ENCODE measurements around the gene HOXA13. TPM values are rescaled to one million over a fixed set of nuclear protein-coding genes. Genes with fewer than 3 reads are reported as not detected.

HOXA13 gene
- total and polyA plus RNA-seq, 4 donors, result 0.02 TPM; not detected in 3

DNA sequence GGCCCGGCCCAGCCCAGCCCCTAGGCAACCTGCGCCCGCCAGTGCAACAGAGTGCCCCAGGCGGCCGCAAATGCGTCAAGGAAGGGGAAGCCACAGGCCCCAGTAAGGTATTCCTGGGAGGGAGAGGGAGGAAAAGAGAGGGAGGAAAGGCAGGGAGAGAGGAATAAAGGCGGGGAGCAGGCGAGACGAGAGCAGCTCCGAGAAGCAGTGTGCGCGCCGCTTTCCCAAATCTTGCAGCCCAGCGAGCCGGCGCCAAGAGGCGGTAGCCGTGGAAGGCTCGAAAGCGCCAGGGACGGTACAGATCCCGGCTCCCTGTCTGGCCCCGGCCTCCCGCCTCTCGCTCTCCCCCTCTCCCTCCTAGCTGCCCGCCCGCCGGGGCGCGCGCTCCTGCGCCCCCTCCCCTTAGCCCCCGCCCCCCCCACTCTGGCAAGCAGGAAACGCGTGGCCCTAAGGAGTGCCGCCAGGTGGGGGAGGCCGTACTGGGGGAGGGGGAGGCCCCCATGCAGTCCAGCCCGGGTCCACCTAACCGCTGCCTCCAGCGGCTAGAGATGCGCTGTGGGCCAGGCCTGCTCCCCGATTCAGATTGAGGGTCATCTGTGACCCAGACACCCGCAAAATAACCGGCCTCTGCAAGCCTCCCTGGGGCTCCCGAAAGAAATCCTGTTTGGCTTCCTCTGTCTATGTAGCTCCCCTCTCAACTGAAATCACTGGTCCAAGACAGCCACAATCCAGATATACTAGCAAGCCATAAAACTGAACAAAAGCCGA, 30.0 kb downstream of the HOXA13 start:
- Histone ChIP-seq H3K9me3 (ENCODE audit: control insufficient read depth in 4 of 4, low read length in 3 of 4) (peaks cover 0 to 9% (median under 1%) of the 10 kb centered on the region in 4 donors), H3K27ac (ENCODE audit: low read depth in 1 of 2, low read length in 2 of 2) (no peak overlapping the region), H3K4me3 (ENCODE audit: low read depth in 1 of 3, low read length in 3 of 3) (no peak overlapping the region), H3K9ac (ENCODE audit: low read depth in 1 of 2, low read length in 2 of 2) (no peak overlapping the region), H3K4me1 (ENCODE audit: control insufficient read depth in 4 of 4, insufficient read depth in 4 of 4, low read length in 3 of 4) (peaks cover 9 to 18% (median 15%) of the 10 kb centered on the region in 4 donors), H3K36me3 (ENCODE audit: control insufficient read depth in 4 of 4, insufficient read depth in 3 of 4, low read depth in 1 of 4, low read length in 3 of 4) (no peaks in the 10 kb centered on the region), H3K27me3 (ENCODE audit: control insufficient read depth in 4 of 4, insufficient read depth in 4 of 4, low read length in 3 of 4) (peaks cover 15 to 58% (median 28%) of the 10 kb centered on the region in 4 donors)
- TF ChIP-seq HNF4A (conservative IDR thresholded peaks at IDR 0.05) (no peak), YY1 (IDR thresholded peaks at IDR 0.05) (no peak), GABPA (IDR thresholded peaks at IDR 0.05 in 1 of 2, conservative IDR thresholded peaks at IDR 0.05 in 1 of 2) (no peak), RXRA (IDR thresholded peaks at IDR 0.05) (no peak), FOXA2 (IDR thresholded peaks at IDR 0.05) (no peak), CTCF (IDR thresholded peaks at IDR 0.05; ENCODE audit: low read depth, low read length, missing input control) (no peak), RAD21 (IDR thresholded peaks at IDR 0.05) (no peak)
- DNase-seq (ENCODE audit: low spot score), result no peak
- WGBS, result 5% methylated on average over 46 of the region's 46 CpGs

DNA sequence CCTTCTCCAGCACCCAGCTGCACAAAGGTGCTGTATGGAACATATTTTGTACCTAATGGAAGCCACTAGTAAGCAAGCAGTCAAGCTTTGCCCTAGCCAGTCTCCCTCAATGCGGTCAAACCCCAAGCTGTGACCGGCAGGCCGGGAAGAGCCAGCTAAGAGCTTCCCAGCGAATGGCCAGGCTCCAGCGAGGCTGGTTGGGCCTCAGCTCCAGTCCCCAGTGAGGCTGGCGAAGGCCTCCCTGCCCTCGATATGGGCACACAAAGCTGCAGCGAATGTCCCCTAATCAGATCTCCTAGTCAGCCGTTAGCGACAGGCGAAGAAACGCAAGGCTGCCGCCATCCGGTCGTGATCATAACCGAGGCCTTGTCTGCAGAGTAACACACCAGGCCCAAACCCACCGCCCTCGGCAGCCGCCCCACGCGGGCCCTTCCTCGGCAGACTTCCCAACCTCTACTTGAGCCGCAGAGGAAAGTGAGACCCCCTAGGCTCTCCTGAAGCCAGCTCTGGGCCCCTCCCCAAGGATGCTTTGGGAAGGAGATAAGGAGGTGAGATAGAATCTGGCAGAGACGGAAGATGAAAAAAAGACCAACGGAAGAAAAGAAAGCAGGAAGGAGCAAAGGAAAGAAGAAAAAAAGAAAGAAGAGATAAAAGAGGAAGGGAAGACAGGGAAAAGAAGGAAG, 31.5 kb downstream of the HOXA13 start:
- Histone ChIP-seq H3K27ac (ENCODE audit: low read depth in 1 of 2, low read length in 2 of 2) (no peak overlapping the region), H3K27me3 (ENCODE audit: control insufficient read depth in 4 of 4, insufficient read depth in 4 of 4, low read length in 3 of 4) (peaks cover 7 to 61% (median 29%) of the 10 kb centered on the region in 4 donors), H3K9me3 (ENCODE audit: control insufficient read depth in 4 of 4, low read length in 3 of 4) (peaks cover 0 to 13% (median under 1%) of the 10 kb centered on the region in 4 donors), H3K4me3 (ENCODE audit: low read depth in 1 of 3, low read length in 3 of 3) (no peak overlapping the region), H3K9ac (ENCODE audit: low read depth in 1 of 2, low read length in 2 of 2) (no peak overlapping the region), H3K4me1 (ENCODE audit: control insufficient read depth in 4 of 4, insufficient read depth in 4 of 4, low read length in 3 of 4) (peaks cover 7 to 20% (median 10%) of the 10 kb centered on the region in 4 donors), H3K36me3 (ENCODE audit: control insufficient read depth in 4 of 4, insufficient read depth in 3 of 4, low read depth in 1 of 4, low read length in 3 of 4) (no peaks in the 10 kb centered on the region)
- 11% methylated on average over 25 of the region's 25 CpGs for WGBS
- TF ChIP-seq, protein P1, sequence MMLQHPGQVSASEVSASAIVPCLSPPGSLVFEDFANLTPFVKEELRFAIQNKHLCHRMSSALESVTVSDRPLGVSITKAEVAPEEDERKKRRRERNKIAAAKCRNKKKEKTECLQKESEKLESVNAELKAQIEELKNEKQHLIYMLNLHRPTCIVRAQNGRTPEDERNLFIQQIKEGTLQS (IDR thresholded peaks at IDR 0.05), result no peak
- no peak for TF ChIP-seq FOXA2 (IDR thresholded peaks at IDR 0.05)
- TF ChIP-seq HNF4G (IDR thresholded peaks at IDR 0.05), result no peak
- no peak for TF ChIP-seq CTCF (IDR thresholded peaks at IDR 0.05; ENCODE audit: low read depth, low read length, missing input control)
- TF ChIP-seq TAF1 (conservative IDR thresholded peaks at IDR 0.05), result no peak
- DNase-seq (ENCODE audit: low spot score), result no peak

- WGBS, result 20% methylated on average over 4 of the region's 4 CpGs
- H3K4me3 ChIP-seq (ENCODE audit: low read depth in 1 of 3, low read length in 3 of 3), result no peak overlapping the region
- peaks cover 0 to 13% (median under 1%) of the 10 kb centered on the region in 4 donors for H3K9me3 ChIP-seq (ENCODE audit: control insufficient read depth in 4 of 4, low read length in 3 of 4)
- H3K36me3 ChIP-seq (ENCODE audit: control insufficient read depth in 4 of 4, insufficient read depth in 3 of 4, low read depth in 1 of 4, low read length in 3 of 4), result no peaks in the 10 kb centered on the region
- H3K9ac ChIP-seq (ENCODE audit: low read depth in 1 of 2, low read length in 2 of 2), result no peak overlapping the region
- no peak for DNase-seq (ENCODE audit: low spot score)
- H3K27ac ChIP-seq (ENCODE audit: low read depth in 1 of 2, low read length in 2 of 2), result no peak overlapping the region
- peaks cover 7 to 61% (median 27%) of the 10 kb centered on the region in 4 donors for H3K27me3 ChIP-seq (ENCODE audit: control insufficient read depth in 4 of 4, insufficient read depth in 4 of 4, low read length in 3 of 4)
- H3K4me1 ChIP-seq (ENCODE audit: control insufficient read depth in 4 of 4, insufficient read depth in 4 of 4, low read length in 3 of 4), result peaks cover 1 to 15% (median 5%) of the 10 kb centered on the region in 4 donors
- TF ChIP-seq FOXA2 (IDR thresholded peaks at IDR 0.05) (no peak), HNF4G (IDR thresholded peaks at IDR 0.05) (no peak), RXRA (IDR thresholded peaks at IDR 0.05) (no peak), GABPA (IDR thresholded peaks at IDR 0.05 in 1 of 2, conservative IDR thresholded peaks at IDR 0.05 in 1 of 2) (no peak), RAD21 (IDR thresholded peaks at IDR 0.05) (no peak), JUND (IDR thresholded peaks at IDR 0.05) (no peak), ZBTB33 (IDR thresholded peaks at IDR 0.05) (no peak), MAX (IDR thresholded peaks at IDR 0.05) (no peak), HNF4A (conservative IDR thresholded peaks at IDR 0.05) (no peak), TAF1 (conservative IDR thresholded peaks at IDR 0.05) (no peak), SP1 (IDR thresholded peaks at IDR 0.05) (no peak)
- TF ChIP-seq, protein P1 (IDR thresholded peaks at IDR 0.05), result no peak
Measured at GRCh38 chr7:27167916-27168264, 32.0 kb downstream of the HOXA13 start.

Measured in liver (tissue), 9 donors.